ENCODE measurements around the gene DNAH14. TPM values are rescaled to one million over a fixed set of nuclear protein-coding genes. Genes with fewer than 3 reads are reported as not detected.
"Not testable (repeated sequence)": the region's sequence is repeated elsewhere in the genome, so short reads cannot be mapped to it uniquely, and the experiment has no call there.

DNAH14 gene
- polyA plus RNA-seq, 1 donor (not counting 4 experiments of a cell fraction or from before 2014, with no cell fraction given), result 6.4 TPM

- TF ChIP-seq CTCF (optimal IDR thresholded peaks at IDR 0.05 in 1 of 3, IDR thresholded peaks at IDR 0.05 in 1 of 3, conservative IDR thresholded peaks at IDR 0.05 in 1 of 3; ENCODE audit: extremely low read depth in 1 of 3, insufficient read depth in 2 of 3, low read length in 3 of 3) (no peak), EZH2 (IDR thresholded peaks at IDR 0.05; ENCODE audit: low read length) (no peak)
- no peak overlapping the region for H3K9ac ChIP-seq (ENCODE audit: control insufficient read depth, extremely low read depth, insufficient read depth, low read length)
- DNase-seq (ENCODE audit: low read depth, low spot score) (no peak), FAIRE-seq (no peak)
- H3K4me1 ChIP-seq (ENCODE audit: control insufficient read depth, extremely low read depth, insufficient read depth, low read length), result no peaks in the 10 kb centered on the region
- H2AFZ ChIP-seq (ENCODE audit: control insufficient read depth, low read length), result no peak overlapping the region
- no peaks in the 10 kb centered on the region for H3K9me3 ChIP-seq (ENCODE audit: control insufficient read depth, low read depth, low read length)
- H3K36me3 ChIP-seq (ENCODE audit: control insufficient read depth in 2 of 2, extremely low read depth in 1 of 2, insufficient read depth in 2 of 2, low read length in 2 of 2), result no peaks in the 10 kb centered on the region
- H3K27me3 ChIP-seq (ENCODE audit: control insufficient read depth, extremely low read depth, insufficient read depth, low read length), result no peaks in the 10 kb centered on the region
- H3K4me3 ChIP-seq (ENCODE audit: control insufficient read depth in 2 of 3, extremely low read depth in 1 of 3, insufficient read depth in 2 of 3, low read depth in 1 of 3, low read length in 3 of 3), result no peak overlapping the region
- no peaks in the 10 kb centered on the region for H3K9me1 ChIP-seq (ENCODE audit: control insufficient read depth, extremely low read depth, insufficient read depth, low read length)
- H3K27ac ChIP-seq (ENCODE audit: control insufficient read depth, insufficient read depth, low read length), result no peak overlapping the region
- H3K79me2 ChIP-seq (ENCODE audit: control insufficient read depth, insufficient read depth, low read length), result no peaks in the 10 kb centered on the region
- no peak overlapping the region for H3K4me2 ChIP-seq (ENCODE audit: control insufficient read depth, extremely low read depth, insufficient read depth, low read depth, low read length)
- dilution Hi-C loops (cut with MboI; ENCODE audit: extremely low pct_ligation_motif_present, low sequenced_read_pairs), result no loop called here
- no peaks in the 10 kb centered on the region for H4K20me1 ChIP-seq (ENCODE audit: control insufficient read depth, extremely low read depth, insufficient read depth, low read length)
These were observed 299.4 kb downstream of the DNAH14 start for GRCh38 chr1:225228871-225229303.

- H4K20me1 ChIP-seq (ENCODE audit: control insufficient read depth, extremely low read depth, insufficient read depth, low read length); H3K79me2 ChIP-seq (ENCODE audit: control insufficient read depth, insufficient read depth, low read length); H3K4me1 ChIP-seq (ENCODE audit: control insufficient read depth, extremely low read depth, insufficient read depth, low read length); H3K9me1 ChIP-seq (ENCODE audit: control insufficient read depth, extremely low read depth, insufficient read depth, low read length); dilution Hi-C loops (cut with MboI; ENCODE audit: extremely low pct_ligation_motif_present, low sequenced_read_pairs); H3K27ac ChIP-seq (ENCODE audit: control insufficient read depth, insufficient read depth, low read length); FAIRE-seq; H2AFZ ChIP-seq (ENCODE audit: control insufficient read depth, low read length); H3K9me3 ChIP-seq (ENCODE audit: control insufficient read depth, low read depth, low read length); H3K4me2 ChIP-seq (ENCODE audit: control insufficient read depth, extremely low read depth, insufficient read depth, low read depth, low read length); H3K9ac ChIP-seq (ENCODE audit: control insufficient read depth, extremely low read depth, insufficient read depth, low read length); H3K36me3 ChIP-seq (ENCODE audit: control insufficient read depth in 2 of 2, extremely low read depth in 1 of 2, insufficient read depth in 2 of 2, low read length in 2 of 2); DNase-seq (ENCODE audit: low read depth, low spot score); H3K27me3 ChIP-seq (ENCODE audit: control insufficient read depth, extremely low read depth, insufficient read depth, low read length); H3K4me3 ChIP-seq (ENCODE audit: control insufficient read depth in 2 of 3, extremely low read depth in 1 of 3, insufficient read depth in 2 of 3, low read depth in 1 of 3, low read length in 3 of 3): not testable (repeated sequence)
These were observed 300.0 kb downstream of the DNAH14 start for GRCh38 chr1:225229429-225229828.

- no peak for TF ChIP-seq EZH2 (IDR thresholded peaks at IDR 0.05; ENCODE audit: low read length)
- TF ChIP-seq CTCF (optimal IDR thresholded peaks at IDR 0.05 in 1 of 3, IDR thresholded peaks at IDR 0.05 in 1 of 3, conservative IDR thresholded peaks at IDR 0.05 in 1 of 3; ENCODE audit: extremely low read depth in 1 of 3, insufficient read depth in 2 of 3, low read length in 3 of 3), result no peak
- no peak overlapping the region for H2AFZ ChIP-seq (ENCODE audit: control insufficient read depth, low read length)
- no peak overlapping the region for H3K9ac ChIP-seq (ENCODE audit: control insufficient read depth, extremely low read depth, insufficient read depth, low read length)
- H3K9me3 ChIP-seq (ENCODE audit: control insufficient read depth, low read depth, low read length), result no peaks in the 10 kb centered on the region
- no peaks in the 10 kb centered on the region for H3K9me1 ChIP-seq (ENCODE audit: control insufficient read depth, extremely low read depth, insufficient read depth, low read length)
- H3K4me3 ChIP-seq (ENCODE audit: control insufficient read depth in 2 of 3, extremely low read depth in 1 of 3, insufficient read depth in 2 of 3, low read depth in 1 of 3, low read length in 3 of 3), result no peak overlapping the region
- H3K27me3 ChIP-seq (ENCODE audit: control insufficient read depth, extremely low read depth, insufficient read depth, low read length), result no peaks in the 10 kb centered on the region
- DNase-seq (ENCODE audit: low read depth, low spot score) (no peak), FAIRE-seq (no peak)
- no peaks in the 10 kb centered on the region for H3K36me3 ChIP-seq (ENCODE audit: control insufficient read depth in 2 of 2, extremely low read depth in 1 of 2, insufficient read depth in 2 of 2, low read length in 2 of 2)
- dilution Hi-C loops (cut with MboI; ENCODE audit: extremely low pct_ligation_motif_present, low sequenced_read_pairs), result no loop called here
- H4K20me1 ChIP-seq (ENCODE audit: control insufficient read depth, extremely low read depth, insufficient read depth, low read length), result no peaks in the 10 kb centered on the region
- H3K27ac ChIP-seq (ENCODE audit: control insufficient read depth, insufficient read depth, low read length), result no peak overlapping the region
- no peak overlapping the region for H3K4me2 ChIP-seq (ENCODE audit: control insufficient read depth, extremely low read depth, insufficient read depth, low read depth, low read length)
- no peaks in the 10 kb centered on the region for H3K4me1 ChIP-seq (ENCODE audit: control insufficient read depth, extremely low read depth, insufficient read depth, low read length)
- H3K79me2 ChIP-seq (ENCODE audit: control insufficient read depth, insufficient read depth, low read length), result no peaks in the 10 kb centered on the region
These were observed 301.0 kb downstream of the DNAH14 start for GRCh38 chr1:225230483-225230882.

- H3K4me1 ChIP-seq (ENCODE audit: control insufficient read depth, extremely low read depth, insufficient read depth, low read length); H4K20me1 ChIP-seq (ENCODE audit: control insufficient read depth, extremely low read depth, insufficient read depth, low read length); H3K9ac ChIP-seq (ENCODE audit: control insufficient read depth, extremely low read depth, insufficient read depth, low read length); H3K27ac ChIP-seq (ENCODE audit: control insufficient read depth, insufficient read depth, low read length); H3K9me1 ChIP-seq (ENCODE audit: control insufficient read depth, extremely low read depth, insufficient read depth, low read length); H3K9me3 ChIP-seq (ENCODE audit: control insufficient read depth, low read depth, low read length); H3K36me3 ChIP-seq (ENCODE audit: control insufficient read depth in 2 of 2, extremely low read depth in 1 of 2, insufficient read depth in 2 of 2, low read length in 2 of 2); FAIRE-seq; H3K4me2 ChIP-seq (ENCODE audit: control insufficient read depth, extremely low read depth, insufficient read depth, low read depth, low read length); H3K79me2 ChIP-seq (ENCODE audit: control insufficient read depth, insufficient read depth, low read length); H2AFZ ChIP-seq (ENCODE audit: control insufficient read depth, low read length); H3K4me3 ChIP-seq (ENCODE audit: control insufficient read depth in 2 of 3, extremely low read depth in 1 of 3, insufficient read depth in 2 of 3, low read depth in 1 of 3, low read length in 3 of 3); dilution Hi-C loops (cut with MboI; ENCODE audit: extremely low pct_ligation_motif_present, low sequenced_read_pairs); DNase-seq (ENCODE audit: low read depth, low spot score); H3K27me3 ChIP-seq (ENCODE audit: control insufficient read depth, extremely low read depth, insufficient read depth, low read length): not testable (repeated sequence)
These were observed 303.5 kb downstream of the DNAH14 start for GRCh38 chr1:225232930-225233329.
